SK-N-MC (cell line): ENCODE results near the gene GRIK4.
A peak's percentile ranks its signal among the peaks of the same experiment; 100 is the strongest.

ENCODE experiments used
- DNase-seq: peaks from one replicate; pipeline ENCODE4 v3.0.0-alpha.2; 2011; ENCODE audit warnings: low read depth, low spot score
- H3K27ac ChIP-seq: fragments of 200-600 bp; sonication (generic); 2 replicates; pipeline ENCODE4 v1.5.1; 2016; ENCODE audit warnings: mixed run types
- H3K36me3 ChIP-seq: fragments of 200-600 bp; sonication (generic); 2 replicates; pipeline ENCODE4 v1.6.1; 2017; ENCODE audit warnings: antibody characterized with exemption, low read length, mixed read lengths; ENCODE audit not compliant: insufficient read depth
- H3K4me3 ChIP-seq: fragments of 200-600 bp; sonication (generic); 2 replicates; pipeline ENCODE4 v1.5.1; 2016
- H3K9ac ChIP-seq: fragments of 200-600 bp; sonication (generic); 2 replicates; pipeline ENCODE4 v1.8.0; 2017; ENCODE audit warnings: mixed run types, mixed read lengths; ENCODE audit not compliant: insufficient read length
- H3K9me3 ChIP-seq: fragments of 200-600 bp; sonication (generic); 2 replicates; pipeline ENCODE4 v1.6.1; 2017; ENCODE audit warnings: low read depth, mild to moderate bottlenecking, antibody characterized with exemption, low read length, moderate library complexity, mixed read lengths
- EZH2 ChIP-seq: fragments of 200-600 bp; sonication (generic); IDR thresholded peaks from one replicate; pipeline ENCODE4 v1.6.1; 2017; ENCODE audit warnings: antibody characterized with exemption
- FOXP2 ChIP-seq: optimal IDR thresholded peaks from 2 replicates; pipeline ENCODE3; 2011; ENCODE audit warnings: mild to moderate bottlenecking, moderate library complexity; ENCODE audit not compliant: insufficient read depth; ENCODE audit errors: extremely low read length, control extremely low read depth
- POLR2AphosphoS5 ChIP-seq: IDR thresholded peaks from 2 replicates; pipeline ENCODE4 v1.6.1; 2012; ENCODE audit warnings: mild to moderate bottlenecking, low read depth, low read length, borderline replicate concordance

GRIK4 gene

GRCh38 chr11:120971825-120972224 lies 460.3 kb downstream of the GRIK4 start:
- Histone ChIP-seq H3K4me3 (no peak overlapping the region), H3K9me3 (no peaks in the 10 kb centered on the region), H3K36me3 (no peaks in the 10 kb centered on the region), H3K27ac (no peak overlapping the region), H3K9ac (no peak overlapping the region)
- no peak for TF ChIP-seq POLR2AphosphoS5
- TF ChIP-seq FOXP2: no peak
- TF ChIP-seq EZH2: no peak
- DNase-seq: no peak

GRCh38 chr11:120972621-120973020 lies 461.1 kb downstream of the GRIK4 start:
- H3K4me3 ChIP-seq: no peak overlapping the region
- H3K9me3 ChIP-seq: no peaks in the 10 kb centered on the region
- H3K36me3 ChIP-seq: no peaks in the 10 kb centered on the region
- TF ChIP-seq EZH2: no peak
- no peak for DNase-seq
- H3K27ac ChIP-seq: no peak overlapping the region
- no peak overlapping the region for H3K9ac ChIP-seq

GRCh38 chr11:120973501-120973900 lies 462.0 kb downstream of the GRIK4 start:
- TF ChIP-seq EZH2: no peak
- Histone ChIP-seq H3K27ac (no peak overlapping the region), H3K9me3 (no peaks in the 10 kb centered on the region), H3K4me3 (no peak overlapping the region), H3K9ac (no peak overlapping the region), H3K36me3 (no peaks in the 10 kb centered on the region)
- DNase-seq: no peak

GRCh38 chr11:120974466-120974865 lies 462.9 kb downstream of the GRIK4 start:
- TF ChIP-seq FOXP2: no peak
- no peak for TF ChIP-seq POLR2AphosphoS5
- TF ChIP-seq EZH2: no peak
- Histone ChIP-seq H3K36me3 (no peaks in the 10 kb centered on the region), H3K9ac (no peak overlapping the region), H3K9me3 (no peaks in the 10 kb centered on the region), H3K27ac (no peak overlapping the region), H3K4me3 (no peak overlapping the region)
- no peak for DNase-seq

- Histone ChIP-seq H3K4me3 (no peak overlapping the region), H3K9ac (no peak overlapping the region), H3K36me3 (no peaks in the 10 kb centered on the region), H3K27ac (no peak overlapping the region), H3K9me3 (no peaks in the 10 kb centered on the region)
- no peak for DNase-seq
- TF ChIP-seq FOXP2 (no peak), EZH2 (no peak), POLR2AphosphoS5 (no peak)
These were observed 463.4 kb downstream of the GRIK4 start for GRCh38 chr11:120974965-120975364.

GRCh38 chr11:120977266-120978137 lies 466.0 kb downstream of the GRIK4 start:
- H3K9ac ChIP-seq: no peak overlapping the region
- no peaks in the 10 kb centered on the region for H3K36me3 ChIP-seq
- TF ChIP-seq EZH2: no peak
- TF ChIP-seq POLR2AphosphoS5: no peak
- no peak for TF ChIP-seq FOXP2
- no peak for DNase-seq
- no peaks in the 10 kb centered on the region for H3K9me3 ChIP-seq
- H3K27ac ChIP-seq: no peak overlapping the region
- no peak overlapping the region for H3K4me3 ChIP-seq

GRCh38 chr11:120978701-120979100 lies 467.2 kb downstream of the GRIK4 start:
- no peaks in the 10 kb centered on the region for H3K9me3 ChIP-seq

GRCh38 chr11:120985718-120986569 lies 474.4 kb downstream of the GRIK4 start:
- Histone ChIP-seq H3K9ac (no peak overlapping the region), H3K36me3 (no peaks in the 10 kb centered on the region), H3K4me3 (peak overlapping the region; percentile 43; the same call in 1 of the 2 replicates), H3K9me3 (no peaks in the 10 kb centered on the region), H3K27ac (no peak overlapping the region)
- DNase-seq: no peak
- no peak for TF ChIP-seq FOXP2
- TF ChIP-seq POLR2AphosphoS5: no peak
- TF ChIP-seq EZH2: no peak

More at GRCh38 chr11:120978701-120979100, 467.2 kb downstream of the GRIK4 start:
- no peaks in the 10 kb centered on the region for H3K36me3 ChIP-seq
- no peak overlapping the region for H3K9ac ChIP-seq
- no peak for DNase-seq
- no peak overlapping the region for H3K27ac ChIP-seq
- TF ChIP-seq EZH2 (no peak), POLR2AphosphoS5 (no peak), FOXP2 (no peak)
- no peak overlapping the region for H3K4me3 ChIP-seq
